Ureter (tissue), 1 donor: ENCODE data around the gene CCL21. TPM values are rescaled to one million over a fixed set of nuclear protein-coding genes. Genes with fewer than 3 reads are reported as not detected.

Experiments
- DNase-seq: peaks from one replicate; pipeline ENCODE4 v3.0.0-alpha.2; 2020; ENCODE audit warnings: low spot score
- total RNA-seq: library from RNA; stranded (reverse); gene quantifications from one replicate; pipeline ENCODE4 v1.2.4, GENCODE V29; 2023
- donor health status: DM: yes; HTN: yes; CAD: no.

Gene CCL21
- total RNA-seq, 1 donor from 2014 or later: 55.1 TPM

DNA sequence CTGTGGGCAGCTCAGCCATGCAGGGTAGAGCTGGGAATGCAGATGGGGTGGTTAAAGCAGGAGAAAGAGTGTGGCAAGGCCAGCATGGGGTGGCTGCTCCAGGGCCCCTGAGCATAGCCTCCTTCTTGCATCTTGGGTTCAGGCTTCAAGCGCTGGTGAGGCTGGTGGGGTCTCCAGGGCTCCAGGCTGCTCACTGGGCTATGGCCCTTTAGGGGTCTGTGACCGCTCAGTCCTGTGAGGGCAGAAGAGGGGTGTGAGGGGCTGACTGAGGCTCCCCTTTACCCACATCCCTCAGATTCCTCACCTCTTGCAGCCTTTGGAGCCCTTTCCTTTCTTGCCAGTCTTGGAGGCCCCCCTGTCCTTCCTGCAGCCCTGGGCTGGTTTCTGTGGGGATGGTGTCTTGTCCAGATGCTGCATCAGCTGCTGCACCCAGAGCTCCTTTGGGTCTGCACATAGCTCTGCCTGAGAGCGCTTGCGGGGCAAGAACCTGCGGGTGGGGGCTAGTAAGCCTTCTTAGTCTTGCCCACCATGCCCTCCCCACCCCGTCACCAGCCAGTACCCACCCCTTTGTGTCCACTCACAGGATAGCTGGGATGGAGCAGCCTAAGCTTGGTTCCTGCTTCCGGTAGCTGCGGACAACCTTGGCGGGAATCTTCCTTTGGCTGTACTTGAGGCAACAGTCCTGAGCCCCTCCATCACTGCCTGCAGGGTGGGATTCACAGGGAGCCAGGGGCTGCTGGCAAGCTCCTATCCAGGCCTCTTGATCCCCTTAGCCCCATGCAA is 549 bp downstream of the CCL21 start:
- DNase-seq: no peak

- no peak for DNase-seq
Observed at GRCh38 chr9:34707130-34707529, 2.8 kb downstream of the CCL21 start.

GRCh38 chr9:34701769-34702736 is 7.9 kb downstream of the CCL21 start:
- peak; percentile 89 for DNase-seq

GRCh38 chr9:34701023-34701768 is 8.7 kb downstream of the CCL21 start:
- DNase-seq: peak; percentile 76

- no peak for DNase-seq
Observed at GRCh38 chr9:34694811-34695210, 15.1 kb downstream of the CCL21 start.

- no peak for DNase-seq
Observed at GRCh38 chr9:34693560-34693959, 16.4 kb downstream of the CCL21 start.

DNA sequence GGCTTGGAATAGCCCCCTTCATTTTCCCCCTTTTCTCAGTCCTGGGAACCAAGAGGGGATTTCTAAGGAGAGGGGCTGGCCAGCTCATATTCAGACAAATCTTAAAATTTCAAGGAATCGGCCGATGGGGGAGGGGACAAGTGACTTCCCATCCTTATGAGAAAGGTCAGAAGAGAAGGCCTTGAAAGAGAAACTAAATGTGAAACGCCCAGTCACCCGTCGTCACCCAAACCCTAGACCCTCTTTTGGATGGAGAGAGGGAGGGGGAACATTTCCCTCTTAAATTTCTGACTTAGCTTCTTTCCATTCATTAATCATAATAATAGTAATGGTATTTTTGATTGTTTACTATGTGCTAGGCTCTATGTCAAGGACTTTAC is 18.0 kb downstream of the CCL21 start:
- DNase-seq: no peak

DNA sequence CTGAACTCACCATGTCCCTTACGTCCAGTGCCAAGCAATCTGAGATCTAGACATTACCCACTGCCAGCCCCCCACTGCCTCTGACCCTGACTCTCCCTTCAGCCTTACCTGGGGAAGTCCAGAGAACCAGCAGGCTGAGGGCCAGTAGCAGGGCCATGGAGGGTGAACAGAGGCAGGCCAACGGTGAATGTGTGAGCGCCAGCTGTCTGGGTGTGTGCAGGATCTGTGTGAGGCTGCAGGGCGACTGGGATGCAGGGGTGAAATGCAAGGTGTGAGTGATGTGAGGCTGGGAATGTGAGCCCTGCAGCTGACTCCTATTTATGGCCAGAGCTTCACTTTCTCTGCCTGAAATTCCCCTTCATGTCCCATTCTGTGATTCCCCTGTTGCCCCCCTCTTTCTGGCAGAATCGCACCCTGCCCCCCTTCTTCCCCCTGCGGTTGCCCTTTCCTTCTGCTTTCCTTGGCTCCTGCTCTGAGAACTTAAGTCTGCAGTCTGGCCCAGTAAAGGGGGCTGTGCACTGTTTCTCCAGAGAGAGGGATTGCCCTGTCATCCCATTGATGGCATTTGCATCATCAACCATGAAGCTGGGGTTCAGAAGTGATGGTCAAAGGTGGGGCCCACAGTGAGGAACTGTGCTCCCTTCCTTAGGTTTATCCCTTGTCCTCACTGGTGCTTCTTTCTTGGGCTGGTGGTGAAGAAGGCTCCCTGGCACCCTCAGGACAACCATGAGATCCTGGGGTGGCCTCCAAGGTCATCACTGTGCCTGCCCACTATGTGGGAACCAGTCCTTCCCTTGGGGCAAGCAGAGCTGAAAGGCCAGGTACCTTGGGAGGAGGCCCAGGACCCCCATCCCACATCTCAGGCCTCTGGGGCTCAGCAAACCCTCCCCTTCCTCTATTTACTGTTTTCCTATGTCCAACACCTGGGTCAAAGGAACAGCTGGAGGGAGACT is 18.7 kb downstream of the CCL21 start, which contains the start of gene CCL19:
TSS of gene CCL19 (minus strand) at position 294 of the 953 bp plus-strand sequence. CDS start at position 157, 137 bp downstream.
- no peak for DNase-seq

DNA sequence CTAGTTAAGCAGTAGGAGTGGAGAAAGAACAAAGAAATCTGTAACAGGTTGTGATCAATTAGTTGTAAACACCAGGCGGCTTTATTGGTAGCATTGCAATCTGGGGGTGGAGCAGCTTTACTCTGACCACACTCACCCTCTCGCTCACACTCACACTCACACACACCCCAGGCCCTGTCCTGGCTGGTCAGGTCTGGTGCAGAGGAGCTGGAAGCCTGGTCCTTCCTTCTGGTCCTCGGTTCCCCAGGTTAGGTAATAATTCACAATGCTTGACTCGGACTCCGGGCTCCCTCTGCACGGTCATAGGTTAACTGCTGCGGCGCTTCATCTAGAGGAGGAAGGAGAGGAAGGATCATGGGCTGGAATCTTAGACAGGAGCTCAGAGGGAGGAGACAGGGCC is 20.4 kb downstream of the CCL21 start:
- no peak for DNase-seq

DNA sequence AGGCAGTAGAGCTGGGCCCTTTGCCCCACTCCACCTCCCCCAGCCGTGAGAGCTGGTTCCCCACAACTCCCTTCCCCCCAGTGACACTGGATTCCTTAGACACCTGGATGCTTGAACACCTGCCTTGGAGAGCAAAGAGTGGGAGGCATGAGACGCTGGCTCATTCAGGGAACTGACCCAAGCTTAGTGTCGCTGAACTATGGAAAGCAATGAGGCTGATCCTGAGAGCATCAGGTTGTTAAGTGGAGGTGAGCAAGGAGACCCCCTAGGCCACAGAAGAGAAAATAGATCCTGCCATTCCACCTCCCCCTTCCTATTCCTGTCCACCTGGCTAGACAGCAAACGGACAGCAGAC is 20.8 kb downstream of the CCL21 start:
- DNase-seq: no peak

DNA sequence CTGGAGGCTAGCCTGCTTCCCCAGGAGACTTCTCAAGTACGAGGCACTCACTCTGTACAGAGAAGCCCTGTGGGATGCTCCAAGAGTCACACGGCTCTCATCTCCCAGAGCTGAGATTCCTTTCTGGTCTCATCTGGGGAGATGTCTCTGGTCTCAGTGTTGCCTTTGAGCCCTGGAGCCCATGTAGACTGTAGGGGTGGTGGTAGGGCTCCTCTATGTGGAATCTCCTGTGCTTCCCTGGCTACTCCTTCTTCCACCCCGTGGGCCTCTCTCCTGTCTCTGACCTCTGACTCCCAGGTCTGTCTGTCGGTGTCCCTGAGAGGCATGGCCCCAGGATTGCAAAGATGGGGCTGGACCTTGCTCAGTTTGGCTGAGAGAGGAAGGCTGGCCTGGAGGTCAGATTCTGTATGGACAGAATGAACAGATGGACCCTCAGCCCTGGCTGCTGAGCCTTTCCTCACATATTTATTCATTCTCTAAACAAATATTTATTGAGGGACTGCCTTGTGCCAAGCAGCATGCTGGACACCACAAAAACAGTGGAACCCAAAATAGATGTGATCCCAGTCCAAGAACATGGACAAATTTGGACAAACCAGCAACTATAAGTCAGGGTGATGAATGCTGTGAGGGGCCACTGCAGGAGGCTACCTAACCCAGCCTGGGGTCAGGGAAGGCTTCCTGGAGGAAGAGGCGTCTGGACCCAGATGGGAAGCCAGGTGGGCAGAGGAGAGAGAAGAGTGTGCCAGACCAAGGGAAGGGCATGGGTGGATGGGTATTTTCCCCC is 21.4 kb downstream of the CCL21 start:
- DNase-seq: no peak

DNA sequence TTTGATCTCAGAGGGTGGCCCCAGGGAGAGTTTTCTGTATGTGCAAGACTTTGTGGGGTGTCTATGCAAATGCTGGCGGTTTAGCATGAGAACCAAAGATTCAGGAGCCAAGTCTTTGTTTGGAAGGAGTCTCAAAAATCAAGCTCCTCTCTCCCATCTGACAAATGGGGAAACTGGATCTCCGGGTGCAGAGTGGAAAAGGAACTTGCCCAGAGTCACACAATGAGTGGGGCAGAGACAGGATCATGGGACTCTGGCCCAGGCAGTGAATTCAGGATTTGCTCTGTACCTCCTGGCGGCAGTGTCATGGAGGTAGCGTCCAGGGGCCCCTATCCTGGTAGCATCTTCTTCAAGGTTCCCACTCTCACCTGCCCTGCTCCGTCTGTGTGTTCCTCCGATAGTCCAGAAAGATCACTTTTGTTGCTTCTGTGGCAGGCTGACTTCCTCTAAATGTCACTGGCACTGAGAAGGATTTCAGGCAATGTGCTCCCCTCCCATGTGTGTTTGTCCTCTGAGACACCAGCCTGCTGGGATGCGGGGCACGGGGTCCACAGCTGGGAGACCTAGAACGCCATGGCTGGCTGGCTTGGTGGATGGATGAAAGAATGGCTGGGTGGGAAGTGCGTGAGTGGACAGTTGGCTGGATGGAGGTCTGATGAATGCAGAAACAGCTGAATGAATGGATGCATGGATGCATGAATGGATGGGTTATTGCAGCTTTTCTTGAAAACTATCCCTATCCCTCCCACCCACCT is 22.5 kb downstream of the CCL21 start:
- DNase-seq: no peak

- DNase-seq: no peak
Observed at GRCh38 chr9:34686732-34687131, 23.2 kb downstream of the CCL21 start.

DNA sequence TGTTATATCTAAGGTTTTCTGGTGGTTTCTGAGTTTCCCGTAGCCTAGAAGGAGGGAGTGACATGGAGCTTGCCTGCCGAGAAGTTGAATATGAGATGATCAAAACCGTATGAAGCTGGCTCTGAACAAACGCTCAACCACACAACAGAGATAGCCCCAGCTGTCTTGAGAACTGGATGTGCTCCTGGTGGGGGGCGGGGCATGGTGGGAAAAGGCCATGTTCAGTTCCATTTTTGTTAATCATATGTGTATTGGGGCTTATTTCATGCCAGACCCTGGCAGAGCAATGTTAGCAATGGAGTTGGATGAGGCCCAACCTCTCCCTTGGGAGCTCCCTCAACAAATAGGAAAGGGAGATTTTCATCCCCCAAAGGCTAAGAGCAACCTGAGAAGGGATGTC is 23.7 kb downstream of the CCL21 start:
- no peak for DNase-seq

DNA sequence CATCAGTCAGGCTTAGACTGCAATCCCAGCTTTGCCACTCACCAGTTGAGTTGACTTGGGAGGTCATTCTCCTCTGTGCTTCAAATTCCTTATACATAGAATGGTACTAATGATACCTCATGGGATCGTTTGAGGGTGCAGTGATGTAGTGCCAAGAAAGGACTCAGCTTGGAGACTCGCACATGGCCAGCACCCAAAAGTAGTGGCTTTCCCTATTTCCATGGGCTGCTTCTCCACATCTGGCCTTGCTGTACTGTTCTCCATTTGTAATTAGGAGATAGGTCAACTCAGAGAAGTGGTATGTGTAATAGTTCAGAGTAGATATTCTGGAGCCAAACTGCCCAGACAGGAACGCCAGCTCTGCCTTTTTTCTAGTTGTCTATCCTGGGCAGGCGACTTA is 24.3 kb downstream of the CCL21 start:
- DNase-seq: no peak

DNA sequence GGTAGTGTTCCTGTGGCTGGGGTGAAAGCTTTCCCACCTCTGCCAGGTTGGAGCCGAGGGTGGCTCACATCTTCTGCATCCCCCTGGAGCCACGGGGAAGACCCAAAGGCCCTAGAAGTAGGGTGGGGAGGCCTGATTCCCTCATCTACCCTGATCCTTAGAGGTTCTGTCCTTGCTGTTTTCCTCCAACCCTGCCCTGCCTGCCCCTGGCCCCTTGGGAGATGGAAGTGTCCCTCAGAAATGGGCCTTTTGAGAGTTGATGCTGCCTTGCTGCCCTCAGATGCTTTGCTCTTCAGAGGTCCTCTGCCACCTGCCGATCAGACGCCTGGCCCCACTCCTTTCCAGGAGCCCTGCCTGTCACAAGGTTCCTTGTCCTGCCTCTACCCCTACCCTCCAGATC is 25.1 kb downstream of the CCL21 start:
- no peak for DNase-seq

GRCh38 chr9:34684145-34684544 is 25.8 kb downstream of the CCL21 start:
- DNase-seq: no peak

DNA sequence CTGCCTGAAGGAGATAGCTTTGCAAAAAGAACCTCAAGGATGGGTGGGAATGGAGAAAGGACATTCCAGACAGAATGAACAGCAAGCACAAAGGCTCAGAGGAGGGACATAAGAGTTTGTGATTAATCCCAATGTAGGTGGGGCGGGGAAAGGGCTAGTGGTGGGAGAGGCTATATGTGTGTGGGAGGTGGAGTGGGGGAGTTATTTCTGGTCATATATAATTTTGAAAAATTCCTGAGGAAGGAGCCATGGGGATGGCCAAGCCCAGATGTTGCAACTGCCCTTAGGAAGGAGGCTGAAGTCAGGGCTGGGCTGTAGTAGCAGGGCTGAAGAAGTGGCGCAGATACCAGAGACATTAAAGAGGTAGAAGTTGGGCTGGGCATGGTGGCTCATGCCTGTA is 34.1 kb downstream of the CCL21 start:
- DNase-seq: no peak

DNA sequence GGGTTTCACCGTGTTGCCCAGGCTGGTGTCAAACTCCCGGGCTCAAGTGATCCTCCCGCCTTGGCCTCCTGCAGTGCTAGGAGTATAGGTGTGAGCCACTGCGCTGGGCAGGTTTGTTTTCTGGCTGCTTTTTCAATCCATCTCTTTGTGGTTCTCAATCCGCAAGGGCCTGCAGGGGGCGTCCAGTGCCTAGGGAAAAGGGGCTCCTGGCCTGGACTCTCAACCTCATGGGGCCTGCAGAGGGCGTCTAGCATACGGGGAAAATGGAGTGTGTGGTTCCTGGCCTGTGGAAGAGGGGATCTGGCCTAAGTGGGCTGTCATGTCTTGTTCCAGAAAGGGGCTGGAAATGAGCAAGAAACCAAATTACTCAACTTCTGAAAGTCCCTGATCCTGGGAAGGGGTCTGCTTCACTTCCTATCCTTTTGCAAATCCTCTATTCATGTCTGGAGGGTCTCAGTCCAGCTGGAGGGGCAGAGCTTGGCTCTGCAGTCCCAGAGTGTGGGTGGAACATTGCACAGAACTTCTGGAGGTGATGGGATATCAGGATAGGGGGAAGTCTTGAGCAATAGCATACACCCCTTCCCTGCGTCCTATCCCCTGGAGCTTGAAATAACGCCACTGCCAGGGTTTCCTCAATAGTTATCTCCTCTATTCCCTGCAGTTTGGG is 34.8 kb downstream of the CCL21 start:
- peak; percentile 62 for DNase-seq
